GM12891 (cell line): ENCODE results near the gene OSTN.

ENCODE experiments used
- PAX5 ChIP-seq: IDR thresholded peaks from 2 replicates; pipeline ENCODE4 v1.6.1; 2011; ENCODE audit warnings: low read length, moderate library complexity, mild to moderate bottlenecking; ENCODE audit not compliant: insufficient read depth, severe bottlenecking
- POLR2A ChIP-seq: IDR thresholded peaks from 2 replicates; pipeline ENCODE4 v1.6.1; 2011; ENCODE audit warnings: low read depth, low read length, control low read depth
- POLR2AphosphoS5 ChIP-seq: IDR thresholded peaks from 2 replicates; pipeline ENCODE4 v1.6.1; 2011; ENCODE audit warnings: low read depth, low read length, control low read depth
- POU2F2 ChIP-seq: IDR thresholded peaks from 2 replicates; pipeline ENCODE4 v1.6.1; 2011; ENCODE audit warnings: low read depth, mild to moderate bottlenecking, control low read depth, low read length, moderate library complexity
- SPI1 ChIP-seq: IDR thresholded peaks from 2 replicates; pipeline ENCODE4 v1.6.1; 2011; ENCODE audit warnings: low read depth, low read length, control low read depth
- TAF1 ChIP-seq: IDR thresholded peaks from 2 replicates; pipeline ENCODE4 v1.6.1; 2011; ENCODE audit warnings: low read depth, low read length, control low read depth

DNA sequence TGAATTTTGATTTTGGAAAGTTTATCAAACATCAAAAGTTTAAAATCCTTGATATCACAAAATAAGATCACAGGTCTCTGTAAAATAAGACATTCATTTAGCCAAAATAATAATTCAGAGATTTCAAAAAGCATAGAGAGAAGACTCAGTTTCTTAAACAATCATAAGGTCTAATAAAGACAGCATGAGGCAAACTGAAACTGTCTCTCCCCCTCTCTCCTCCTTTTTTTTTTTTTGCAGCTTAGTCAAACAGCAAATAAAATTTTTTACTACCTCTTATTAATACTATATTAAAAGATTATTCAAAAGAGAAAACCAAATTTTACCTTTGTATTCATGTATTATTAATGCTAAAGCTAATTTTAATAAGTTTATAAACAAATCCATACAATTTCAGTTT, 57.4 kb downstream of the OSTN start:
- TF ChIP-seq PAX5 (no peak), POLR2AphosphoS5 (no peak), POLR2A (no peak), SPI1 (no peak), TAF1 (no peak), POU2F2 (no peak)
